Small intestine (tissue), 7 donors: Measurements from ENCODE around the gene GKAP1. TPM values are rescaled to one million over a fixed set of nuclear protein-coding genes. Genes with fewer than 3 reads are reported as not detected.
"Not testable (repeated sequence)": the region's sequence is repeated elsewhere in the genome, so short reads cannot be mapped to it uniquely, and the experiment has no call there.

Source experiments
- DNase-seq, 2 donors: peaks; one replicate each; pipeline versions ENCODE4 v3.0.0 to v3.0.0-alpha.2; 2013
- FAIRE-seq: peaks from 2 replicates; lab custom pipeline; 2012; peaks lifted over from hg19 to GRCh38; lab: Jason Lieb, UNC
- H3K27ac ChIP-seq, 3 donors: one replicate each; pipeline ENCODE4 v1.5.1; 2013; ENCODE audit warnings: low read length in 2 of 3, mild to moderate bottlenecking in 2 of 3, control low read depth in 1 of 3, inconsistent platforms in 1 of 3, low read depth in 1 of 3, moderate library complexity in 1 of 3
- H3K27me3 ChIP-seq, 3 donors: one replicate each; pipeline ENCODE4 v1.6.1; 2013; ENCODE audit warnings: low read length in 3 of 3, inconsistent platforms in 1 of 3; ENCODE audit not compliant: control insufficient read depth in 3 of 3, insufficient read depth in 3 of 3
- H3K36me3 ChIP-seq, 3 donors: one replicate each; pipeline ENCODE4 v1.6.1; 2013; ENCODE audit warnings: low read length in 3 of 3, inconsistent platforms in 1 of 3, low read depth in 1 of 3, mild to moderate bottlenecking in 1 of 3, moderate library complexity in 1 of 3; ENCODE audit not compliant: control insufficient read depth in 3 of 3, insufficient read depth in 2 of 3
- H3K4me1 ChIP-seq, 3 donors: one replicate each; pipeline ENCODE4 v1.6.1; 2013; ENCODE audit warnings: low read length in 2 of 3, inconsistent platforms in 1 of 3, low read depth in 1 of 3, mild to moderate bottlenecking in 1 of 3, moderate library complexity in 1 of 3; ENCODE audit not compliant: control insufficient read depth in 3 of 3, insufficient read depth in 2 of 3
- H3K4me3 ChIP-seq, 3 donors: one replicate each; pipeline ENCODE4 v1.5.1; 2013; ENCODE audit warnings: low read length in 3 of 3, control low read depth in 1 of 3, inconsistent platforms in 1 of 3, low read depth in 1 of 3, mild to moderate bottlenecking in 1 of 3, moderate library complexity in 1 of 3
- H3K9me3 ChIP-seq, 2 donors: one replicate each; pipeline ENCODE4 v1.6.1; 2013; ENCODE audit warnings: low read depth in 1 of 2, low read length in 1 of 2; ENCODE audit not compliant: control insufficient read depth in 2 of 2, insufficient read depth in 1 of 2
- WGBS, 3 donors: extraction: QIAGEN DNeasy Blood & Tissue Kit; methylation state at CpG; one replicate each; pipeline ENCODE4 v1.1.7; 2013; 5-methylcytosine and 5-hydroxymethylcytosine counted together
- polyA plus RNA-seq, 4 donors: library from polyadenylated mRNA; stranded (reverse) in 3 of 4; unstranded in 1 of 4; fragments of 200-250 nt in 3 of 4; fragments of 120-200 nt in 1 of 4; gene quantifications; one replicate each; pipeline versions ENCODE4 v1.2.1 to v1.2.3, GENCODE V29; 2013
- donor health status: healthy with polysubstance abuse.
- donor health status: control.
- donor health status: control.
- donor health status: Bipolar disorder and iron deficiency.
- donor health status: healthy.

The GKAP1 gene
- polyA plus RNA-seq, 4 donors = 4.3 to 14.0 (median 7.8) TPM

GRCh38 chr9:83772860-83773259 is 44.7 kb downstream of the GKAP1 start:
- peaks cover 0 to 6% (median 0%) of the 10 kb centered on the region in 3 donors for H3K36me3 ChIP-seq
- H3K9me3 ChIP-seq = no peaks in the 10 kb centered on the region
- WGBS, 3 donors = 88 to 93% (median 92%) methylated on average over 6 of the region's 6 CpGs
- H3K4me3 ChIP-seq = no peak overlapping the region
- H3K27me3 ChIP-seq = no peaks in the 10 kb centered on the region
- no peak for FAIRE-seq
- H3K4me1 ChIP-seq = no peaks in the 10 kb centered on the region
- DNase-seq = no peak
- H3K27ac ChIP-seq = no peak overlapping the region

GRCh38 chr9:83765376-83765775 is 52.2 kb downstream of the GKAP1 start:
- no peaks in the 10 kb centered on the region for H3K9me3 ChIP-seq
- peaks cover 0 to 2% (median 0%) of the 10 kb centered on the region in 3 donors for H3K36me3 ChIP-seq
- FAIRE-seq = no peak
- no peak for DNase-seq
- 91 to 98% (median 94%) methylated on average over 5 of the region's 5 CpGs for WGBS, 3 donors
- no peaks in the 10 kb centered on the region for H3K27me3 ChIP-seq
- no peak overlapping the region for H3K27ac ChIP-seq
- H3K4me1 ChIP-seq = no peaks in the 10 kb centered on the region
- H3K4me3 ChIP-seq = no peak overlapping the region

DNA sequence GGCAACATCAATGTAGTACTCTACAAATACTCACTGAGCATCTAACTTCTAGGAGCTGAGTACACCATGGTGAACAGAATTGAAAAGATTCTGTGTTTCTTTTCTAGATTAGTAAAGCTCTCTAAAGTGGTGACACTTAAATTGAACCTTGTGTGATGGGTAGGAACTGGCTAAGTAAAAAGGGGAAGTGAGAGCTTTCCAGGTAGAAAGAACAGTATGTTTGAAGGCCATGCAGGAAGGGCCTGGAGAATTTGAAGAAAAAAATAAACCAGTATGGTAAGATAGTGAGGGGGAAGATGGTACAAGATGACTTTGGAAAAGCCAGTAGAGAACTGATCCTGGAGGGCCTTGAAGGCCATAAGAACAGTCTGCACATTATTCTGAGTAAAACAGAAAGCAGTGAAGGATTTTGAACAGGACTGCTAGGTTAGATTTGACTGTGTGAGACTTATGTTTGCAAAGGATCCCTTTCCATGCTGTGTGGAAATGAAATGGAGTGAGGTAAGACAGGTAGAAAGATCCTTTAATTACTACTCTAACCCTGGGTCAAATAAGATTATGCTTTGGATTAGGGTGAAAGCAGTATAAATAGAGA is 63.1 kb downstream of the GKAP1 start:
- FAIRE-seq (no peak), DNase-seq (no peak)
- peaks cover 0 to 12% (median 0%) of the 10 kb centered on the region in 3 donors for H3K36me3 ChIP-seq
- H3K4me1 ChIP-seq = no peaks in the 10 kb centered on the region
- H3K9me3 ChIP-seq = no peaks in the 10 kb centered on the region
- no peaks in the 10 kb centered on the region for H3K27me3 ChIP-seq
- no peak overlapping the region for H3K27ac ChIP-seq
- H3K4me3 ChIP-seq = no peak overlapping the region

DNA sequence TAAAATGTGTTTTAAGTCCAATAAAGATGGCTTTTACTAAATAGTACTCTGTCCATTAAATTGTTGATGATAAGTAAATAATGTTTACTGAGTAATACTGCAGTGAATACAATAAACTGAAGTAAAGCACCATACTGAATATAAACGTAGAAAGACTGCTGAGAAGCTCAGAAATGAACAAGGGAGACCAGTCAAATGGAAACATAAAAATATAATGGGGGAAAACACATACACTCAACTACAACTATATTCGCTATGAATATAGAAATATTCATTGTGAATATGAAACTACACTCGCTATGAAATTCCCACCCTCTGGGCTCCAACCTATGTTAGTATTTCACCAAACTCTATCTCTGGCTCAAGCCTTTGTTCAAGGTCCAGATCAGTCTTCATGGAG is 67.9 kb downstream of the GKAP1 start:
- no peak for DNase-seq
- Histone ChIP-seq H3K4me1 (no peaks in the 10 kb centered on the region), H3K36me3 (peaks cover 0 to 12% (median 0%) of the 10 kb centered on the region in 3 donors), H3K4me3 (no peak overlapping the region), H3K27ac (no peak overlapping the region), H3K9me3 (no peaks in the 10 kb centered on the region), H3K27me3 (no peaks in the 10 kb centered on the region)
- 71 to 90% (median 71%) methylated on average over 3 of the region's 3 CpGs for WGBS, 3 donors
- no peak for FAIRE-seq

DNA sequence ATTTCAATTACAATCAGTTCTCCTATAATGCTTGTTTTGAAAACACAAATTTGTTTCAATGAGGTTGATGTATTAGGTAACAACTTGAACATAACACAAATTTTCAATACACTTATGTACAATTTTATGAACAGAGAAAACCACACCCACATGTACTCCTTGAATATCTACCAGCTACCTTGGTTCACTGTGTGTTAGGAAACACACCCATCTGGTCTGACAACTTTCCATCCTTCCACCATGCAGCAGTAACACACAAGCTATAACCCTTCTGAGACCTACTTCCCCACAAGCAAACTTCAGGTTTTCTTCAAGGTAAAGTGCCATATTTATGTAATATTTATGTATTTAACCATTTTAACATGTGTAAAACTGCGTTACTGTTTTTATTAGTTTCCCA is 73.4 kb downstream of the GKAP1 start:
- no peak overlapping the region for H3K27ac ChIP-seq
- H3K4me1 ChIP-seq = no peaks in the 10 kb centered on the region
- H3K4me3 ChIP-seq = no peak overlapping the region
- H3K36me3 ChIP-seq = peaks cover 0 to 5% (median 0%) of the 10 kb centered on the region in 3 donors
- FAIRE-seq (no peak), DNase-seq (peak in 1 of 2 donors; percentile 1)
- H3K27me3 ChIP-seq = no peaks in the 10 kb centered on the region
- WGBS, 3 donors = 90 to 98% (median 98%) methylated on average over 1 of the region's 1 CpG
- H3K9me3 ChIP-seq = no peaks in the 10 kb centered on the region

DNA sequence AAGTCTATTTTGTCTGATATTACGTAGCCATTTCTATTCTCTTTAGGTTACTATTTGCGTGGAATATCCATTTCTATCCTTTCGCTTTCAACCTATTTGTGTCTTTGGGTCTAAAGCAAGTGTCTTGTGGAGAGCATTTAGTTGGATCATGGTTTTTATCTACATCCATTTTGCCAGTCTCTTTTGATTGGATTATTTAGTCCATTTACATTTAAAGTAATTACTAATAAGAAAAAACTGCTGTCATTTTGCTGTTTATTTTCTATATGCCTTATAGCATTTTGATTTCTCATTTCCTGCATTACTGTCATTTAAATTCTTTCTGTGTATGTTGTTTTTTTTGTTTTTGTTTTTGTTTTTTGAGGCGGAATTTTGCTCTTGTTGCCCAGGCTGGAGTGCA is 83.8 kb downstream of the GKAP1 start:
- peaks cover 0 to 3% (median 0%) of the 10 kb centered on the region in 3 donors for H3K36me3 ChIP-seq
- DNase-seq (no peak), FAIRE-seq (no peak)
- no peaks in the 10 kb centered on the region for H3K27me3 ChIP-seq
- H3K4me3 ChIP-seq = no peak overlapping the region
- no peaks in the 10 kb centered on the region for H3K4me1 ChIP-seq
- H3K27ac ChIP-seq = no peak overlapping the region
- no peaks in the 10 kb centered on the region for H3K9me3 ChIP-seq
- WGBS, 3 donors = 92 to 95% (median 93%) methylated on average over 4 of the region's 4 CpGs

GRCh38 chr9:83728591-83729368 is 88.8 kb downstream of the GKAP1 start:
- H3K36me3 ChIP-seq, H3K4me3 ChIP-seq, H3K4me1 ChIP-seq, H3K9me3 ChIP-seq, H3K27me3 ChIP-seq, H3K27ac ChIP-seq, FAIRE-seq, DNase-seq: not testable (repeated sequence)
- WGBS, 3 donors = 89 to 94% (median 89%) methylated on average over 9 to 18 of the region's 22 CpGs

GRCh38 chr9:83724436-83724835 is 93.1 kb downstream of the GKAP1 start:
- Histone ChIP-seq H3K9me3 (peaks cover 0 to 7% of the 10 kb centered on the region in 2 donors), H3K4me1 (no peaks in the 10 kb centered on the region), H3K4me3 (no peak overlapping the region), H3K27ac (no peak overlapping the region), H3K36me3 (no peaks in the 10 kb centered on the region), H3K27me3 (no peaks in the 10 kb centered on the region)
- DNase-seq = no peak
- no peak for FAIRE-seq
